Ishikawa (cell line): ENCODE measurements around the gene POC5.
A peak's percentile ranks its signal among the peaks of the same experiment; 100 is the strongest.

Experiments used
- CEBPB ChIP-seq: IDR thresholded peaks from 2 replicates; pipeline ENCODE4 v1.6.1; 2012
- CREB1 ChIP-seq: IDR thresholded peaks from 2 replicates; pipeline ENCODE4 v1.6.1; 2012; ENCODE audit warnings: low read depth
- EGR1 ChIP-seq: IDR thresholded peaks from 2 replicates; pipeline ENCODE4 v1.6.1; 2012
- EP300 ChIP-seq: IDR thresholded peaks from 2 replicates; pipeline ENCODE4 v1.6.1; 2012; ENCODE audit warnings: borderline replicate concordance
- FOXM1 ChIP-seq: IDR thresholded peaks from 2 replicates; pipeline ENCODE4 v1.6.1; 2012; ENCODE audit warnings: low read depth, borderline replicate concordance
- MAX ChIP-seq: IDR thresholded peaks from 2 replicates; pipeline ENCODE4 v1.6.1; 2012
- NFIC ChIP-seq: IDR thresholded peaks from 2 replicates; pipeline ENCODE4 v1.6.1; 2012
- RAD21 ChIP-seq: IDR thresholded peaks from 2 replicates; pipeline ENCODE4 v1.6.1; 2012; ENCODE audit warnings: low read depth
- TAF1 ChIP-seq: IDR thresholded peaks from 2 replicates; pipeline ENCODE4 v1.6.1; 2012; ENCODE audit warnings: low read depth, mild to moderate bottlenecking
- TCF12 ChIP-seq: IDR thresholded peaks from 2 replicates; pipeline ENCODE4 v1.6.1; 2012; ENCODE audit warnings: low read depth
- TEAD4 ChIP-seq: IDR thresholded peaks from 2 replicates; pipeline ENCODE4 v1.6.1; 2012
- YY1 ChIP-seq: IDR thresholded peaks from 2 replicates; pipeline ENCODE4 v1.6.1; 2012; ENCODE audit warnings: low read depth
- ZBTB7A ChIP-seq: IDR thresholded peaks from 2 replicates; pipeline ENCODE4 v1.6.1; 2012; ENCODE audit warnings: low read depth
- TF ChIP-seq, protein P1 (sequence below): IDR thresholded peaks from 2 replicates; pipeline ENCODE4 v1.6.1; 2012; ENCODE audit warnings: low read depth, mild to moderate bottlenecking
- TF ChIP-seq, protein P2 (sequence below): IDR thresholded peaks from 2 replicates; pipeline ENCODE4 v1.6.1; 2012

The POC5 gene

GRCh38 chr5:75681125-75681830, 36.0 kb downstream of the POC5 start:
- TF ChIP-seq TCF12: no peak
- peak; percentile 48 for TF ChIP-seq RAD21

- TF ChIP-seq MAX (no peak), NFIC (no peak), YY1 (no peak), EGR1 (no peak), TAF1 (no peak), RAD21 (no peak), TCF12 (no peak), TEAD4 (no peak), CREB1 (no peak), CEBPB (no peak), EP300 (no peak), ZBTB7A (no peak), FOXM1 (no peak)
- TF ChIP-seq, protein P1, sequence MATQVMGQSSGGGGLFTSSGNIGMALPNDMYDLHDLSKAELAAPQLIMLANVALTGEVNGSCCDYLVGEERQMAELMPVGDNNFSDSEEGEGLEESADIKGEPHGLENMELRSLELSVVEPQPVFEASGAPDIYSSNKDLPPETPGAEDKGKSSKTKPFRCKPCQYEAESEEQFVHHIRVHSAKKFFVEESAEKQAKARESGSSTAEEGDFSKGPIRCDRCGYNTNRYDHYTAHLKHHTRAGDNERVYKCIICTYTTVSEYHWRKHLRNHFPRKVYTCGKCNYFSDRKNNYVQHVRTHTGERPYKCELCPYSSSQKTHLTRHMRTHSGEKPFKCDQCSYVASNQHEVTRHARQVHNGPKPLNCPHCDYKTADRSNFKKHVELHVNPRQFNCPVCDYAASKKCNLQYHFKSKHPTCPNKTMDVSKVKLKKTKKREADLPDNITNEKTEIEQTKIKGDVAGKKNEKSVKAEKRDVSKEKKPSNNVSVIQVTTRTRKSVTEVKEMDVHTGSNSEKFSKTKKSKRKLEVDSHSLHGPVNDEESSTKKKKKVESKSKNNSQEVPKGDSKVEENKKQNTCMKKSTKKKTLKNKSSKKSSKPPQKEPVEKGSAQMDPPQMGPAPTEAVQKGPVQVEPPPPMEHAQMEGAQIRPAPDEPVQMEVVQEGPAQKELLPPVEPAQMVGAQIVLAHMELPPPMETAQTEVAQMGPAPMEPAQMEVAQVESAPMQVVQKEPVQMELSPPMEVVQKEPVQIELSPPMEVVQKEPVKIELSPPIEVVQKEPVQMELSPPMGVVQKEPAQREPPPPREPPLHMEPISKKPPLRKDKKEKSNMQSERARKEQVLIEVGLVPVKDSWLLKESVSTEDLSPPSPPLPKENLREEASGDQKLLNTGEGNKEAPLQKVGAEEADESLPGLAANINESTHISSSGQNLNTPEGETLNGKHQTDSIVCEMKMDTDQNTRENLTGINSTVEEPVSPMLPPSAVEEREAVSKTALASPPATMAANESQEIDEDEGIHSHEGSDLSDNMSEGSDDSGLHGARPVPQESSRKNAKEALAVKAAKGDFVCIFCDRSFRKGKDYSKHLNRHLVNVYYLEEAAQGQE: no peak
- TF ChIP-seq, protein P2, sequence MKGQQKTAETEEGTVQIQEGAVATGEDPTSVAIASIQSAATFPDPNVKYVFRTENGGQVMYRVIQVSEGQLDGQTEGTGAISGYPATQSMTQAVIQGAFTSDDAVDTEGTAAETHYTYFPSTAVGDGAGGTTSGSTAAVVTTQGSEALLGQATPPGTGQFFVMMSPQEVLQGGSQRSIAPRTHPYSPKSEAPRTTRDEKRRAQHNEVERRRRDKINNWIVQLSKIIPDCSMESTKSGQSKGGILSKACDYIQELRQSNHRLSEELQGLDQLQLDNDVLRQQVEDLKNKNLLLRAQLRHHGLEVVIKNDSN: no peak
These were observed 39.1 kb downstream of the POC5 start for GRCh38 chr5:75678155-75678554.

DNA sequence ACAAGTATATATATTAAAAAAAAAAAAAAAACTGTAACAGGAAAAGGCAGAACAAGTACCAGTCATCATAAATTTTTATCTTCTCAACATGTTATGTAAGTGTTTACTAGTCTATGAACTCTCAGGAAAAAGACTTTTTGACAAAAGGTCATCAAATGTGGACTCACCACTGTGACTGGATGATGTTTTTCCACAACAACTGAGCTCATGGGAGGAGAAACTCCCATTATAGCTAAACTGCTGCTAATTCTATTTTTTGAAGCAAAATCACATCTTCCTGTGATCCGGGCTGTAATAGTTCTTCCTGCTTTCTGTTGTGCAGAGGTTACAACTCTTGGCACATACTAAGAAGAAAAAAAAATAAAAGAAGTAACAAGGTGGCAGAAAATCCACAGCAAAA, 39.6 kb downstream of the POC5 start:
- TF ChIP-seq, protein P2: no peak
- TF ChIP-seq, protein P1: no peak
- TF ChIP-seq TCF12: no peak
- TF ChIP-seq FOXM1: no peak

DNA sequence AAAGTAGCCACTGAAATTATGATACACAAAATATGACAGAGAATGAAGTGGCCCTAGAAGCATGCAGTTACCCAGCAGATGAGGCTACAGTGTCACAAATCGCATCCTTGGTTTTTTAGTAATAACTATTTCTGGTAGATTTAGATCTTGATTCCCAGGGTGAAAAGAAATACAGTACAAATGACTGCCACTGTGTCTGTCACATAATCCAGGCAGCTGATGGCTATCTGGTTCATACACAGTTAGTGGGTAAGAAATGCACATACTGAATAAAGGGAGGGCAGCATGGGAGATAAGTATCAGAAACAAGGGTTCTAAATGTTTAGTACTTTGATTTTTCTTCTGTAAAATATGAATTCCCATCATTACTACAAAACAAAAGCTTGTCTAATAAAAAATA, 41.5 kb downstream of the POC5 start:
- no peak for TF ChIP-seq EP300
- TF ChIP-seq FOXM1: no peak
- TF ChIP-seq MAX: no peak
- TF ChIP-seq, protein P1: no peak
- no peak for TF ChIP-seq CREB1
- TF ChIP-seq CEBPB: no peak
- no peak for TF ChIP-seq TEAD4
- no peak for TF ChIP-seq RAD21
- TF ChIP-seq, protein P2: no peak
- TF ChIP-seq NFIC: no peak
- TF ChIP-seq TAF1: no peak
- TF ChIP-seq TCF12: no peak
- TF ChIP-seq ZBTB7A: no peak
- TF ChIP-seq EGR1: no peak
- no peak for TF ChIP-seq YY1

GRCh38 chr5:75672616-75673015, 44.6 kb downstream of the POC5 start:
- TF ChIP-seq FOXM1: no peak
- no peak for TF ChIP-seq CEBPB
- no peak for TF ChIP-seq EP300
- TF ChIP-seq, protein P2: no peak
- no peak for TF ChIP-seq NFIC
- no peak for TF ChIP-seq TEAD4
- TF ChIP-seq CREB1: no peak
- TF ChIP-seq TCF12: no peak
- no peak for TF ChIP-seq MAX
- TF ChIP-seq TAF1: no peak
- TF ChIP-seq, protein P1: no peak
- no peak for TF ChIP-seq YY1
- no peak for TF ChIP-seq ZBTB7A
- TF ChIP-seq EGR1: no peak
- TF ChIP-seq RAD21: no peak
